Upper lobe of left lung (tissue), 6 donors: Measurements from ENCODE around the gene SNTB2. TPM values are rescaled to one million over a fixed set of nuclear protein-coding genes. Genes with fewer than 3 reads are reported as not detected.
A peak's percentile ranks its signal among the peaks of the same experiment; 100 is the strongest.
"Not testable (repeated sequence)": the region's sequence is repeated elsewhere in the genome, so short reads cannot be mapped to it uniquely, and the experiment has no call there.

Experiments used
- ATAC-seq, 2 donors: fragments of 200-7000 bp; cut with Tn5 transposase; one replicate each; pipeline ENCODE4 v1.9.1; 2022; ENCODE audit warnings: mild to moderate bottlenecking in 2 of 2, moderate library complexity in 2 of 2; ENCODE audit not compliant: low FRiP score in 2 of 2
- DNase-seq, 2 donors: peaks; one replicate each; pipeline ENCODE4 v3.0.0-alpha.2; 2019 to 2020
- H3K27ac ChIP-seq, 4 donors: fragments of 200-600 bp; sonication (generic); one replicate each; pipeline ENCODE4 v1.5.1; 2016 to 2019
- H3K27me3 ChIP-seq, 4 donors: fragments of 200-600 bp; sonication (generic); one replicate each; pipeline ENCODE4 v1.5.1; 2017 to 2019
- H3K36me3 ChIP-seq, 4 donors: fragments of 200-600 bp; sonication (generic); one replicate each; pipeline ENCODE4 v1.5.1; 2016 to 2019
- H3K4me1 ChIP-seq, 4 donors: fragments of 200-600 bp; sonication (generic); one replicate each; pipeline ENCODE4 v1.5.1; 2018 to 2019
- H3K4me3 ChIP-seq, 4 donors: fragments of 200-600 bp; sonication (generic); one replicate each; pipeline ENCODE4 v1.5.1; 2017 to 2019; ENCODE audit warnings: mild to moderate bottlenecking in 2 of 4, moderate library complexity in 1 of 4
- H3K9me3 ChIP-seq, 4 donors: fragments of 200-600 bp; sonication (generic); one replicate each; pipeline ENCODE4 v1.5.1; 2018 to 2019
- CTCF ChIP-seq, 6 experiments: fragments of 450-650 bp in 4 of 6; fragments of 200-600 bp in 2 of 6; sonication (generic) in 2 of 6; IDR thresholded peaks; one replicate each; pipeline ENCODE4 v1.5.1; 2016 to 2019; ENCODE audit warnings: antibody characterized with exemption in 6 of 6
- EP300 ChIP-seq, 4 donors: sonication (generic); formaldehyde crosslinking; IDR thresholded peaks; one replicate each; pipeline ENCODE4 v1.5.1; 2017; ENCODE audit warnings: antibody characterized with exemption in 4 of 4, control low read depth in 2 of 4
- POLR2A ChIP-seq, 4 donors: fragments of 450-650 bp; IDR thresholded peaks; one replicate each; pipeline ENCODE4 v1.5.1; 2016 to 2017; ENCODE audit warnings: antibody characterized with exemption in 4 of 4, mild to moderate bottlenecking in 2 of 4
- POLR2AphosphoS5 ChIP-seq, 2 donors: sonication (generic); formaldehyde crosslinking; IDR thresholded peaks; one replicate each; pipeline ENCODE4 v1.5.1; 2017; ENCODE audit warnings: antibody characterized with exemption in 2 of 2
- WGBS, 2 donors: methylation state at CpG; one replicate each; pipeline ENCODE4 v1.1.5; 2017 to 2018; 5-methylcytosine and 5-hydroxymethylcytosine counted together
- total RNA-seq, 6 donors: library from RNA; depleted of rRNA in 4 of 6; stranded (reverse); fragments of >200 nt in 4 of 6; gene quantifications; one replicate each; pipeline versions ENCODE4 v1.1.0 to v1.2.1, GENCODE V29; 2016 to 2021
- donor health status: DM: no; HTN: no; CAD: no; lungs with moderate emphysema.
- donor health status: DM: no; HTN: yes; CAD: no; lungs with severe emphysema.

The SNTB2 gene
- total RNA-seq, 6 donors from 2014 or later: 24.1 to 41.2 (median 30.5) TPM

GRCh38 chr16:69285240-69285639, 98.3 kb downstream of the SNTB2 start:
- Histone ChIP-seq H3K27ac (no peak overlapping the region), H3K27me3 (no peaks in the 10 kb centered on the region), H3K4me1 (peaks cover 1 to 9% (median 7%) of the 10 kb centered on the region in 4 donors), H3K4me3 (no peak overlapping the region), H3K36me3 (peaks cover 0 to 28% (median 14%) of the 10 kb centered on the region in 4 donors), H3K9me3 (no peaks in the 10 kb centered on the region)
- 89 to 93% methylated on average over 4 of the region's 4 CpGs for WGBS, 2 donors
- no peak for ATAC-seq
- no peak for DNase-seq
- TF ChIP-seq POLR2AphosphoS5 (IDR thresholded peaks at IDR 0.05) (no peak), POLR2A (IDR thresholded peaks at IDR 0.05) (no peak), EP300 (IDR thresholded peaks at IDR 0.05) (no peak), CTCF (IDR thresholded peaks at IDR 0.05) (no peak)

- Histone ChIP-seq H3K9me3 (no peaks in the 10 kb centered on the region), H3K4me1 (peaks cover 3 to 9% (median 7%) of the 10 kb centered on the region in 4 donors), H3K4me3 (no peak overlapping the region), H3K27ac (peak overlapping the region in 2 of 4 donors; percentile 7 to 41), H3K27me3 (no peaks in the 10 kb centered on the region), H3K36me3 (peaks cover 0 to 28% (median 14%) of the 10 kb centered on the region in 4 donors)
- DNase-seq (peak in 1 of 2 donors; percentile 86), ATAC-seq (peak in 1 of 2 donors; percentile 70)
- 53 to 56% methylated on average over 13 of the region's 13 CpGs for WGBS, 2 donors
- TF ChIP-seq EP300 (IDR thresholded peaks at IDR 0.05): no peak
- peak; percentile 41 to 54 for TF ChIP-seq POLR2AphosphoS5 (IDR thresholded peaks at IDR 0.05)
- peak; percentile 25 to 50 (median 44) for TF ChIP-seq CTCF (IDR thresholded peaks at IDR 0.05)
- TF ChIP-seq POLR2A (IDR thresholded peaks at IDR 0.05): no peak
Observed at GRCh38 chr16:69286941-69287713, 100.2 kb downstream of the SNTB2 start.

DNA sequence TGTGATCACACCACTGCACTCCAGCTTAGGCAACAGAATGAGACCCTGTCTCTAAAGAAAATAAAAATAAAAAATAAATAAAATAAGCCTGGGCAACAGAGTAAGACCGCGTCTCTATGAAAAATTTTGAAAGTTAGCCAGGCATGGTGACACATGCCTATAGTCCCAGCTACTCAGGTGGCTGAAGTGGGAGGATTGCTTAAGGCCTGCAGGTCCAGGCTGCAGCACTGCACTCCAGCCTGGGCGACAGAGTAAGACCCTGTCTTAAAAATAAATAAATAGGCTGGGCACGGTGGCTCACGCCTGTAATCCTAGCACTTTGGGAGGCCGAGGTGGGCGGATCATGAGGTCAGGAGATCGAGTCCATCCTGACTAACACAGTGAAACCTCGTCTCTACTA, 104.7 kb downstream of the SNTB2 start:
- peaks cover 3 to 13% (median 8%) of the 10 kb centered on the region in 4 donors for H3K4me1 ChIP-seq
- H3K27me3 ChIP-seq, ATAC-seq, H3K4me3 ChIP-seq, H3K9me3 ChIP-seq, H3K36me3 ChIP-seq, H3K27ac ChIP-seq: not testable (repeated sequence)
- peak in 1 of 2 donors; percentile 81 for DNase-seq
- 74 to 80% methylated on average over 9 of the region's 9 CpGs for WGBS, 2 donors

DNA sequence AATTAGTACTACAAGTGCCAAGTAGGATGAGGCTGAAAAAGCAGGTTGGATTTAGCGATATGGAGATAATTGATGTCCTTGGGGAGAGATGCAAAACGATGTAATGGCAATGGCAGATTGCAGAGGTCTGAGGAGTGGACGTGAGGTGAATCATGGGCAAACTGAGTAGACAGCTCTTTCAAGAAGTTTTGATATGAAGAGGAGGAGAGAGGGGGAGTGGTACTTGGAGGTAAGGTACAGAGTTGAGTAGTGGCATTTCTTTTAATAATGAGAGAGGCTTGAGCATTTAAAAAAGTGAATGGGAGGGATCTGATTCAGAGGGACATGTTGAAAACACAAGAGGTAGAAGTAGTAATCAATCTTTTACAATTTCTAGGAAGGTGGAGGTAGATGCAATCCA, 106.4 kb downstream of the SNTB2 start:
- TF ChIP-seq EP300 (IDR thresholded peaks at IDR 0.05): no peak
- TF ChIP-seq CTCF (IDR thresholded peaks at IDR 0.05): no peak
- TF ChIP-seq POLR2A (IDR thresholded peaks at IDR 0.05): no peak
- no peak for TF ChIP-seq POLR2AphosphoS5 (IDR thresholded peaks at IDR 0.05)
- Histone ChIP-seq H3K4me1 (peaks cover 0 to 7% (median 2%) of the 10 kb centered on the region in 4 donors), H3K9me3 (no peaks in the 10 kb centered on the region), H3K27me3 (no peaks in the 10 kb centered on the region), H3K36me3 (peaks cover 0 to 8% (median 2%) of the 10 kb centered on the region in 4 donors), H3K27ac (no peak overlapping the region), H3K4me3 (no peak overlapping the region)
- DNase-seq: no peak
- no peak for ATAC-seq
- 82 to 87% methylated on average over 3 of the region's 3 CpGs for WGBS, 2 donors

DNA sequence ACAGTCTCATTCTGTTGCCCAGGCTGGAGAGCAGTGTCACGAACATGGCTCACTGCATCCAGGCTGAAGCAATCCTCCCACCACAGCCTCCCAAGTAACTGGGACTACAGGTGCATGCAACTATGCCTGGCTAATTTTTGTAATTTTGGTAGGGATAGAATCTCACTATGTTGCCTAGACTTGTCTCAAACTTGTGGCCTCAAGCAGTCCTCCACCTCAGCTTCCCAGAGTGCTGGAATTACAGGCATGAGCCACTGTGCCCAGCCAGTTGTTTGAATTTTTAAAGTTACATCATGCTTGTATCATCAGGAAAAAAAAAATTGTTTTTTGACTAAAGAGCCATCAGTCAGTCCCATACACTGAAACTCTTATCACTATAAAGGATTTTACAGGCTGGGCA, 107.1 kb downstream of the SNTB2 start:
- Histone ChIP-seq H3K9me3 (no peaks in the 10 kb centered on the region), H3K36me3 (peaks cover 0 to 8% (median 2%) of the 10 kb centered on the region in 4 donors), H3K4me3 (no peak overlapping the region), H3K27ac (no peak overlapping the region), H3K27me3 (no peaks in the 10 kb centered on the region), H3K4me1 (peaks cover 0 to 9% (median 2%) of the 10 kb centered on the region in 4 donors)
- TF ChIP-seq EP300 (IDR thresholded peaks at IDR 0.05) (no peak), POLR2A (IDR thresholded peaks at IDR 0.05) (no peak), POLR2AphosphoS5 (IDR thresholded peaks at IDR 0.05) (no peak), CTCF (IDR thresholded peaks at IDR 0.05) (no peak)
- 100% methylated on average over 1 of the region's 1 CpG for WGBS, 2 donors
- DNase-seq: no peak
- no peak for ATAC-seq

DNA sequence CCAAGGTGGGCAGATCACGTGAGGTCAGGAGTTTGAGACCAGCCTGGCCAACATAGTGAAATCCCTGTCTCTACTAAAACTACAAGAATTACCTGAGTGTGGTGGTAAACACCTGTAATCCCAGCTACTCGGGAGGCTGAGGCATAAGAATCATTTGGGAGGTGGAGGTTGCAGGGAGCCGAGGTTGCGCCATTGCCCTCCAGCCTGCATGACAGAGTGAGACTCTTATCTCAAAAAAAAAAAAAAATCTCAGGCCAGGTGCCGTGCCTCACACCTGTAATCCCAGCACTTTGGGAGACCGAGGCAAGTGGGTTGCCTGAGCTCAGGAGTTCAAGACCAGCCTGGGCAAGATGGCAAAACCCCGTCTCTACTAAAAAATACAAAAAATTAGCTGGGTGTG, 109.8 kb downstream of the SNTB2 start:
- H3K27ac ChIP-seq, DNase-seq, H3K9me3 ChIP-seq, ATAC-seq, H3K4me3 ChIP-seq, H3K27me3 ChIP-seq, H3K4me1 ChIP-seq: not testable (repeated sequence)
- 97 to 98% methylated on average over 7 of the region's 7 CpGs for WGBS, 2 donors
- peaks cover 0 to 34% (median 23%) of the 10 kb centered on the region in 4 donors for H3K36me3 ChIP-seq
